ENCODE results near the gene RNF149.
"Not testable (repeated sequence)": the region's sequence is repeated elsewhere in the genome, so short reads cannot be mapped to it uniquely, and the experiment has no call there.

RNF149 gene

DNA sequence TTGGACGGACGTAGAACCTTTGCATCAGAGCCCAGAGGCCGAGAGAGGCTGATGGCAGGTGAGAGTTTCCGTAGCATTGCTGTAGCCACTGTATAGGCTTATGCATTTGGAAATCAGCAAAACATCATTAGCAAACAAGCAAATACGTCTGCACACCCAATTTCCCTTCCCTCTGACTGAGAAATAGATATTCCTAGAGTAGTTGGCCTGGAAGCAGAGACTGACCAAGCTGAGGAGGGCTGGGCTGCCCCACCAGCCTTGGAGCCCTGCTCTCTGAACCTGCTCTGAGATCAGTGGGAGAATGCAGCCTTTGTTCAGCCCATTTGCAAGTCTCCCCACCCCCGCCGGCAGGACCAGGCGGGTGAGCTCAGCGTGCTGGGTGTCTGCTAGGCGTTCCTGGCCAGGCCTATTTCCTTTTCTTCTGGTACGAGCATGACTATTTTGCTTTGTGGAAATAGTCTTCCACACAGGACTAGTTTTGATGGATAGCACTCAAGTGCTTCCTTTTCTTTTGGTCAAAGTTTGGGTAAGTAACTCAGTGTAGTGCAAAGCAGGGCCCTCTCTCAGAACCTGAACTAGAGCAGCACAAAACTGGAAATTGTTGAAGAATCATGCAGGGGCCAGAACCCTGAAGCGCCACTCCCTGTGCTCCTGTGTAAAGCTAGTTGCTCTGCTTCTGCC is 21.9 kb upstream of the RNF149 start:
- no peak for DNase-seq

DNA sequence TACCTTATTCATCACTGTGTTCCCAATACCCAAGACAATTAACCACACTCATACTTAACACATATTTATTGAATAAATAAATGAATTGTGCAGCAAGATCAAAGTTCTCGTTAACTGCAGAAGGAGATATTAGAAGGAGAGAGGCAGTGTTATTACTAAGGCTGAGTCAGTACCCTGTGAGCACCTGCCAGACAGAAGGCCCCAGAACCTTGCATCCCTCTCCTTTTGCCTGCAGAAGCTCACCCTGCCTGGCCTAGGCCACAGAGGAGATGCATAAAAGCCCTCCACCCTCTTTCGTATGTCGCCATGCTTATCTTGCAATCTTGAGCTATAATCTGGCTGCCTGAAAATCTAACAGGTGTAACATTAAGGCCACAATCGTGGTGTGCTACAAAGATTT is 20.5 kb upstream of the RNF149 start:
- DNase-seq = no peak

DNA sequence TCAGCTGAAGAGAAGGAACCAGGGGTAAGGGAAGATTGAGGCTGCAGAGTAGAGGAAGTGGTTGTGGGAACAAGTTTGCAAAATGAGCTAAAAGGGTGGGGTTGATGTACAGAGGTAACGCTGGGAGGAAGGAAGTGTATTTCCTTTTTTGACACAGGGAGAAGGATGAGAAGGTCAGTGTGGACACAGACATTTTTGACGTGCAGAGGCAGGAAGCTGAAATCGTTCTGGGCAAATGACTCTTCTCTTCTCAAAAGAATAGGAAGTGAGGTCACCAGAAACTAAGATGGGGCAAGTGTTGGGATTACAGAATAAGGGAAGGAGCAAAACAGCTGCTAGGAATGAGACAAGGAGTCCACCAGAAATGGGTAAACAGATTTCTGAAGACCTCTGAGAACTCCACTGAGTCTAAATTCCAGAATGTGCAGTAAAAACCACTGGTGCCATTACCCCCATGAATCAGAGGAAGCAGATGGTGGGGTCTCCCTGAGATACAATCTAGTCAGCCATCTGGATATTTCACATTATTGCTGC is 20.0 kb upstream of the RNF149 start:
- no peak for DNase-seq

DNA sequence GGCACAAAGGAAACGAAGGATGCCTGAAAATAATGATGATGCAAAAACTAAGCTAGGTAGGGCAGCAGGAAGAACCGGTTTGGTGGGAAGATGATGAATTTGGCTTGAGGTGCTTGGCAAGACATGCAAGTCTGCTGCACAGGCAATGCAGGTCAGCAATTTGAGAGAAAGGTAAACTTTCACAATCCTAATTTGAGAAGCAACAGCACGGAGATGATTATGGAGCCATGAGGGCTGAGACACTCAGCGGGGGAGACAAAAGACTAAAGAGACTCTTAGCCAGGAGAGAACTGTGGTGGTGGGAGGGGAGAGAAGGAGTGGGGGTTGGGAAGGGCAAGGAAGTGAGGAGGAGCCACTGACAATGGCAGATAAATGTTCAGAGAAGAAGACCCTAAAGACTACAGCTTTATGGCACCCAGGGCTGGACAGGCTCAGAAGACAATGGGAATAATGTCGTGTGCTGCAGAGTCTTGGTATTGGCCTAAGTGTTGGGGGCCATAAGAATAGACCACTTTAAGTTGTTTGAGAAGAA is 19.4 kb upstream of the RNF149 start:
- no peak for DNase-seq

DNA sequence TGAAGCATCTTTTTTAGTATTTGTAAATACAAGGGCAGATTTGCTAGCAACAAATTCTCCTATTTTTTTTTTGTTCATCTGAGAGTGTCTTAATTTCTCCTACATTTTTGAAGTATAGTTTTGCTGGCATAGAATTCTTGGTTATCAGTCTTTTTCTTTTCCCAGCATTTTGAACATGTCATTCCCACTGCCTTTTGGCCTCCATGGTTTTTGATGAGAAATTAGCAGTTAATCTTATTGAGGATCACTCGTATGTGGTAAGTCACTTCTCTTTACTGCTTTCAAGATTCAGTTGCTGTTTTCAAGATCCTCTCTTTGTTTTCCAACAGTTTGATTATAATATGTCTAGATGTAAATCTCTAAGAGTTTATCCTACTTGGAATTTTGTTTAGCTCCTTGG is 16.9 kb upstream of the RNF149 start:
- no peak for DNase-seq

DNA sequence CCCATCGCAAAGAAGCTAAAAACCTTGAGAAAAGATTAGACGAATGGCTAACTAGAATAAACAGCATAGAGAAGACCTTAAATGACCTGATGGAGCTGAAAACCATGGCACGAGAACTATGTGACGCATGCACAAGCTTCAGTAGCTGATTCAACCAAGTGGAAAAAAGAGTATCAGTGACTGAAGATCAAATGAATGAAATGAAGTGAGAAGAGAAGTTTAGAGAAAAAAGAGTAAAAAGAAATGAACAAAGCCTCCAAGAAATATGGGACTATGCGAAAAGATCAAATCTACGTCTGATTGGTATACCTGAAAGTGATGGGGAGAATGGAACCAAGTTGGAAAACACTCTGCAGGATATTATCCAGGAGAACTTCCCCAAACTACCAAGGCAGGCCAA is 8.1 kb upstream of the RNF149 start:
- DNase-seq = not testable (repeated sequence)

DNA sequence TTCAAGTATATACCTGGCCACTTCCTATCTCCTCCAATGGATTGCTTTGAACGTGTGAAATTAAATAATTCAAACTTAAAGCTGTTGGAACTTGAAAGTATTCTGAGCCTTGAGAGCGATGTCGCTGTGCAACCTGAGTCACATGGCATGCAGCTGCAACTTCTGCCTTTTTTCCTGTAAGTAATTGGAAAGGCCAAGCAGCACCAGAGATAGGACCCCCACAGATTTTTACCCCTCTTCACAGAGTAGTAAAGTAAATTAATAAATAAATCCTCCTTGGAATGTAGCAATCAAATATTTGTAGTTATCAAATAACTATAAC is 3.2 kb upstream of the RNF149 start:
- DNase-seq = no peak

DNA sequence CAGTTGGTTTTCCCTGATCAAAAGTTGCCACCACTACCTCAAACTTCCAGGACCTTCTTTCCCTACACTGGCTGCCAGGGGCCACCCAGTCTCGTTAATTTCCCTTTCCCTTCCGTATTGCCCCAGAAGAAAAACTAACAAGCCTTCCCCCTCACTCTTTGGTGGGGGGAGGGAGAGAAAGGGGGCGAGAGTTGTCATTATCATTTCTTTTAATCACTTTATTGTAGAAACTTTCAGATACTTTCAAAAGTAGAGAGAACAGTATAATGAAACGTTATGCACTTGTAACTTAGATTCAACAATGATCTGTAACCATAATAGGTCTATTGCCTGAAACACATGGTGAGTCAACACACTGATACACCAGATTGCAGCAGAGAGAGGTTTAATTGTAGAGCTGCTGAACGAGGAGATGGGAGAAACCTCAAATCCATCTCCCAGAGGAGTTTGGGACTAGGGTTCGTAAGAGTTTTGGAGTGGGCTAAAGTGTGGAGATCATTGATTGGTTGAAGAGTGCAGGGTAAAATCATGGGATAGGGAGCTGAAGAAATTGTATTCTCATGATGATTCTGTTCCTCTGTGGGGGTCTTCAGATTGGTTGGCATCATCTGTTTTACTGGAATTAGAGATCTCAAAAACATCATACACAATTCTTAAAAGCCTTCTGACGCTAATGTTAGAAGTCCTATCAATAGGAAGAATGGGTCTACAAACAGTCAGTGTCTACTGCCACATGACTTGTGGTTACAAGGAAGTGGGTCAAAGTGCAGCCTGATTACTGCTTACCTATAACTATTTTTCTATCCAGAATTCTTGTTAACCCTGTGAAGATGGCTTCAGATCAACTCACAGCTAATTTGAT is 2.6 kb upstream of the RNF149 start:
- DNase-seq = no peak

DNA sequence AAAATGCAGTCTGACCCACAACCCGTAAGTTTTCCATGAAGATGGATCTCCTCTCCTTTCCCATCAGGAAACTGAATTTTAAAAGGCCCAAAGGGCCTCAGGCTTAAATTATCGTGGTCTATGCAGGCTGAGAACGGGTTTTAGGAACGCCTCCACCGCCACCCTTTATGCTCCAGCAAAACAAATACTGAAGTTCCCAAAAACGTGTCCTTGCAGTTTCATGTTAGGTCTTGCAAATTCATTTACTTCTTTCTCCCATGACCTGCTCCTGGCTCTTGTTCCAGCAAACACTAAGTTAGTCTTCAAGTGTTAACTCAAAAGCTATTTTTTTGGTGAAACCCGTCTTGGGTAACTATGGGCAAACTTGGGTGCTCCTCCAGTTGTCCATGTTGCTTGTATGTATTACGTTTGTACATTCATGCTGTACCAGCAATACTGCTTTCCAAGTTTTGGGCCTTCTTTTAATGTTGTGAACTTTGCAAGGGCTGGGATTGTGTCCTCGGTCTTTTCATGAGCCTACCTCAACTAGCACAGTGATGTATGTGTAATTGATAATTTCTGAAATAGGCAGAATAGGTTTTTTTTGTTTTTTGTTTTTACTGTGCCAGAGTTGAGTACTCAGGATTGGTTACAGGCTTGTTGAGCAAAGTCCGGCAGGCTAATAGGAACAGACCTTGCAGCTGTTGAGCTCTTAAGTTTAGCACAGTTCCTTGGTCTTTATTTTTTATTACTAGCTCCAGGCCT is 1.8 kb upstream of the RNF149 start:
- no peak for DNase-seq

DNA sequence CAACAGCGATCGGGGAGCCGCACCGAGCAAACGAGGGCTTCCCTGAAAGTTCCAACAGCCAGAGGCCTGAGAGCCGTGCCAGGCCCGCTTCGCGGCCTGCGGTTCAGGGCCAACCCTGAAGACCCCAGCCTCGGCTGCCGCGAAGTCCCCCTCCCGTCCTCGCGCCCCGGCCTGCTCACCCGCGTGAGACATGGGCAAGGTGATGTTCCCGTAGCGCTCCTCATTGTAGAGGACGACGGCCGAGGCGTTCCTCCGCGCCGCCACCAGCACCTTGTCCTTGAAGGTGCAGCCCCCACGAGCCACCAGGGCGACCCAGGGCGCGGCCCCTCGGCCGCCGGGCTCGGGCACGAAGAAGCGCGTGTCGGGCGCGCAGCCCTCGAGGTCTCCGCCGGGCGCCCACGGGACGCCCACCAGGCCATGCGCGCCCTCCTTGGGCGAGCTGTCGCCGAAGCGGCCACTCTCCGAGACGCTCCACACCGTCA is 510 bp downstream of the RNF149 start:
- no peak for DNase-seq

DNA sequence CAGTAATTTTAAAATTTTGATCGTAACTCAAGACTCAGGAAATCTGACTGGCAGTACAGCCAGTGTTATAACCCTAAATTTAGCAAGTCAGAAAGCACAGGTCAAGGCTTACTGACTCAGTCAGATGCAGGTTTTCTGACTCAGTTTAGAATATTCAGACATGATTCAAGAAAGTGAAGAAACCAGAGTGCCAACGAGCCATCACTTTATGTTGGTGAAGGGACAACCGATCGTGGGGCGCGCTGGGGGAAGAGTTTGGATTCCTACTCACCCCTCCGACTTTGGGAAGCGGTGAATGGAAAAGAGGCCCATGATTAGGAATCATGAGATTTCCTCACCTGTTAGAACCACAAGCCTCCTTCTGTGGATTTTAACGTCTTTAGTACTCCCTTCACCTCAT is 998 bp downstream of the RNF149 start:
- DNase-seq = no peak

DNA sequence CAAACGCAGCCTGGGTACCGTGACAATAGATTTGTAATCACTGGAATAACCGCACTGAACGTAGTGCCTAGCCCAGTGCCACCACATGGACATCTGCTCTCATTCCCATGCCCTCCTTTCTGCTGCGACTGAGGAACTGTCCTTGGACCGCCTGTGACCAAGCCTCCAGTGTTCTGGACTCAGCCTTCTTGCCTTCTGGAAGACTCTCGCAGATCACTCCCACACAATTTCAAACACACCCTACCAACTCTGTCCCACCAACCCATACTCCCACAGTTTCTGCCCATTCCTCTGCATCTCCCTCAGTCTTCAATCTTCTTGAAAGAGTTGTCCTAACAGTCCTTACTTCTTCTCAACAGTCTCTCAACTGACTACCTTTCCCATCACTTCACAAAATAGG is 2.1 kb downstream of the RNF149 start:
- DNase-seq = no peak

DNA sequence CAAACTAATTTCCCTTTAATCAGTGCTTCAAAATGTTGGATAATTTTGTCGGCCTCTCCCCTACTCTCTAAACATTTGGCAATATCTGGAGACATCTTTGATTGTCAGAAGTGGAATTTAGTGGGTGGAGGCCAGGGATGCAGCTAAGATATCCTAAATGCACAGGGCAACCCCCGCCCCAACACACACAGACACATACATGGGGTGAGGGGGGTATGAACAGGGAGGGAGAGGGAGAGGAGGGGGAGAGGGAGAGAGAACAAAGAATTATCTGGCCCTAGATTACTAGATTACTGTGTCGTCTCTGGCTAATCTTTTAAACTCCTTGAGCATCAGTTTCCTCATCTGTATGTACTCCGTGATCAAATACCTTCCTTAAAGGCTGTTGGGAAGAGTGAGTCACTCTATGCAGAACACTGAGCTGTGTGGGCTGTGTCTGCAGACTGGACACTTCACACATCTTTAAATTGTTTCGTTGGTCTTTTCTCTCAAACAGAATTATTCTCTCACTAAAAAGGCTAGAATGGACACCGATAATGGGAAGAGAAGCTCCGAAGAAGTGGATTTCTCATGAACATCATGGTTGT is 2.9 kb downstream of the RNF149 start:
- no peak for DNase-seq

DNA sequence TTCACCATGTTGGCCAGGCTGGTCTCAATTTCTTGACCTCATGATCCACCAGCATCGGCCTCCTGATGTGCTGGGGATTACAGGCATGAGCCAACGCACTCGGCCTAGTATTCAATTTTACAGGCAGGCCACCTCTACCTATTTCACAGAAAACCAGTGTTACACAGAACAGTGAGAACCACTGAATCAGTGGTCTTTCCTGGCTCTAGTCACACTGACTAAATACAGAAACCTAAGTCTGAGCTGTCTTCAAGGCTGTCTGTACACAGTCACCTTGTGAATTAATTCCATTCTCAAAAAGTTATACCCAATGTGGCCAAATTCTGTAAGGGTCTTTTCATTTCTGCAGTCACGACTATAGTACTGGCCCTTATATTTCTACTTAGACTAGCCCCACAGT is 3.5 kb downstream of the RNF149 start:
- no peak for DNase-seq

DNA sequence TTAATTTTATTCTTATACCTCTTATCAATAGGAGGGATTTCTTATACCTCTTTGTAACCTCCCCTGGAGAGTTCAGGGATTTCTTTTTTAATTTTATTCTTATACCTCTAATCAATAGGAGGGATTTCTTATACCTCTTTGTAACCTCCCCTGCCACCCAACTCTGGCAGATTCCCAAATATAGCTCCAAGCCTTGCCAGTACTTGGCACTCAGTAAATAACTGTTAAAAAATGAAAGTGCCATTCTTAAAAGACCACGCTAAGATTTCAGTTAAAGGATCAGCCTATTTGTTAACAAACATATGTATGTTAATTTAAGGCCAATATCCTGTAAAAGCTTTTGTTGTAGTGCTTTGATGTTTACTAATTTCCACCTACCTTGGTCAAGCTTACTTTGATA is 4.8 kb downstream of the RNF149 start:
- DNase-seq = no peak

DNA sequence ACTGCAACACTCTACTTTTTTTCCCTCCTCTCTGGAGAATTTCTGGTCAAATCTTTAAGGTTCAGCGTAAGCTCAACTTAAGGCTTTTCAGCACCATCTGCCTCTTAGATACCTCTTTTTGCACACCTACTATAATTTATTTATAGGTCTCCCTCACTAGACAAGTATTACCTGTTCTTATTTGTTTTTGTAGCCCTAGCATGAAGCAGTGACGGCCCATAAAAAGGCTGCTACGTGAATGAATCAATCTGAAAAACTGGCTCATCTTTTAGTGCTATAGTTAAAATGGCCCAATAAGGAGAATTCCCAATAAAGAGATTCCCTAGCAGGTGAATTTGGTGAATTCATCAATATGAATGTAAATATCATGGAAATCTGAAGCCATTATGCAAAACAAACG is 6.5 kb downstream of the RNF149 start:
- no peak for DNase-seq

DNA sequence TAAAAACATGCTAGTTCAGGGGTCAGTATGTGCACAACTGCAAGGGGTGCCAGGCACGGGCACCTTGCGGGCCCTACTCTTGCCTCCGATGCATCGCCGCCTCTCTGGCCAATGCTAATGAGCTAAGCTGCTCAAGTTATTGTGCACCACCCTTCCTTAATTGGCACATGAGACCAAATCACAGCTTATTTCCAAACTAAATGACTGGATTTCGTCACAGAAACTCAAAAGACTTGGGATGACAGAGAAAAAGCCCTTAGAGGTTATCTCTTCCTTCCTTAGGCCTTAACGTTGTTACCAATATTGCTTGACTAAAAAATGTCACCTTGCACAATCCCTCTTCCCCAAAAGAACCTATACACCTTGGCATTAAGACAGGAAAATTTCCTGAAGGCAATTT is 7.7 kb downstream of the RNF149 start:
- no peak for DNase-seq

DNA sequence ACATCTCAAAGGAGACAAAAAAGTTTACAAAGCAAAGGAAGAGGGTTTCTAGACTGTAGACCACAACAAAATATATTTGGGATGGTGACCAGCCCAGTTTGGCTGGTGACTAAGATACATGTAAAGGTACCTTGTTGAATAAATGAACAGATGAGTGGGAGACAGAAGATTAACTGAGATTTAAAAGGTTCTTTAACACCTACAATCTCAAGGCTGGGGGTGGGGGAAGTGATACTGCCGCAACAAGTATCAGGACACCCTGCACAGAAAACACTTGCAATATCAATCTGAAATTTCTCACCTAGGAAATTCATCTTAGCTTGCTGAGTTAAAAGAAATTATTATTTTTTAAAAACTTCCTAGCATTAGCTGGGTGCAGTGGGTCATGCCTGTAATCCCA is 8.3 kb downstream of the RNF149 start:
- no peak for DNase-seq

DNA sequence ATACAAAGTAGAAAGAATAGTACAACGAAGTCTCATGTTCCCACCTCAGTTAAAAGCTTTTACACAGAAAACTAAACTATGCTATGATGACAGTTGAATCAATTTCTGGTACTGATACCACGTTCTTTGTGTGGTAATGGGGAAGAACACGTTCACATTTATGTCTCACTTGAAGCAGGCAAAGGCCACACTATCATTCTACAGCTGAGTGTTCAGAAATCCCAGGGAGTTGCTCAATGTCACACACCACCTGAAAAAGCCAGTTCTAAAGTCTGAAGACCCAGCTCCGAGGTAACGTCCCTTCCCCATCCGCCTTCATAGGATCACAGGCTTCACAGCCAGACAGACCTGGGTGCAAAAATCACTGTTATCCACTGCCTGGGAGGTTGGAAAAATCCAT is 8.9 kb downstream of the RNF149 start:
- DNase-seq = no peak

DNA sequence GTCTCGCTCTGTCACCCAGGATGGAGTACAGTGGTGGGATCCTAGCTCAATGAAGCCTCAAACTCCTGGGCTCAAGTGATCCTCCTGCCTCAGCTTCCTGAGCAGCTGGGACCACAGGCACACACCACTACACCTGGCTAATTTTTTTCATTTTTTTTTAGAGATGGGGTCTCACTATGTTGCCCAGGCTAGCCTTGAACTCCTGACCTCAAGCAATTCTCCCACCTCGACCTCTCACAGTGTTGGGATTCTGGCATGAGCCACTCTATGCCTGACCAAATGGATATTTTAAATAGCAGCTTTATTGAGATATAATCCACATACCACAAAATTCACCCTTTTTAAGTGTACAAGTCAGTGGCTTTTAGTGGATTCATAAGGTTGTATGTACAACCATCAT is 11.1 kb downstream of the RNF149 start:
- DNase-seq = no peak

DNA sequence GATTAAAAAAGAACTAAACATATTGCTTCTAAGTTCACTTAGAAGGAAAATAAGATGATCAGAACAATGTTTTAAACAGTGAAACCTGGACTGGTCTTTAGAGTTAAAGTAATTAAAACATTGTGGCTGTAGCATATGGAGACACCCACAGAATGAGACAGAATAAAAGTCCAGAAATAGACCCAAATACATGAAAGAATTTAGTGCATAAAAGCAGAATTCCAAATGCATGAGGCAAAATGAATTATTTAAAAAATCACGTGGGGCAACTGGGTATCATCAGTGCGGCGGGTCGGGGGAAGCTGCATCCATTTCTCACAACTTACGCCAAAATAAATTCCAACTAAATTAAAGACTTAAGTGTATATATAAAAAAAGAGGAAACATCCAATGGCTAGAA is 12.1 kb downstream of the RNF149 start:
- DNase-seq = no peak

DNA sequence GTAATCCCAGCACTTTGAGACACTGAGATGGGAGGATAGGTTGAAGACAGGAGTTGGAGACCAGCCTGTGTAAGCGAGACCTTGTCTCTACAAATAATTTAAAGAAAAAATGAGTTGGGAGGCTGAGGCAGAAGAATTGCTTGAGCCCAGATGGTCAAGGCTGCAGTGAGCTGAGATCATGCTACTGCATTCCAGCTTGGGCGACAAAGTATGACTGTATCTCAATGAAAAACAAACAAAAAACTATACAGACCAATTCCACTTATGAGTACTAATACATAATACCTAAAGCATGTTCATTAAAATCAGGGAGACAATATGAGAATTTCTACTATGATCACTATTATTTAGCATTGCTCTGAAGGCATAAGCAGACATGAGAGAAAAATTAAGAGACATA is 12.6 kb downstream of the RNF149 start:
- DNase-seq = no peak

DNA sequence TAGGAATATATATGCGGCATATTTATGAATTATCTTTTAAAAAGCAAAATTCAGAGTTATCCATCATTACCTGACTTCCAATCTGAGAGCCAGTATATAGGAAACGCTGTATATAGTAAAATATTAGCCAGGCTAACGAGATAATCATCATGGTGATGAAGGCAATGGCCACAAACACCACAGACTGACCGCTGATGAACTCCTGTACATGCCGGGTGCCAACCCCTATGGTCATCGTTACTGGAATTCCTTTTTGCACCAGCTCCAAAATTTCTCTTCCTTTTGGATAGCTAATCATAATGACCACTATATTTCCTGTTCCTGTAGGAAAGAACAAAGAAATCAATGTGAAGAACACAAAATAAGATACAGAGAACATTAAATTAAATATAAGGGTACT is 13.6 kb downstream of the RNF149 start:
- DNase-seq = no peak

All from NCI-H2107 (cell line).